H1 (cell line): ENCODE measurements around the gene THEMIS. TPM values are rescaled to one million over a fixed set of nuclear protein-coding genes. Genes with fewer than 3 reads are reported as not detected.

ENCODE experiments used
- CTCF ChIA-PET: fragments of 300-600 bp; sonication (Branson Sonifier 250); formaldehyde crosslinking; loops from one replicate; lab custom pipeline; 2021; ENCODE audit not compliant: partially characterized antibody; lab: Charles Lee
- POLR2A ChIA-PET: fragments of 300-600 bp; sonication (Branson Sonifier 250); formaldehyde crosslinking; loops from one replicate; lab custom pipeline; 2021; ENCODE audit warnings: inconsistent platforms; ENCODE audit not compliant: partially characterized antibody; lab: Charles Lee
- DNase-seq, 2 experiments: peaks; one replicate each; pipeline versions ENCODE4 v3.0.0 to v3.0.0-alpha.2; 2010 to 2022; ENCODE audit warnings: low spot score in 2 of 2, low read depth in 1 of 2, mixed read lengths in 1 of 2
- FAIRE-seq: peaks from 2 replicates; lab custom pipeline; 2011; peaks lifted over from hg19 to GRCh38; lab: Jason Lieb, UNC
- H2AFZ ChIP-seq: 2 replicates; pipeline ENCODE4 v1.8.1; 2012; ENCODE audit warnings: low read length, inconsistent platforms
- H2AK5ac ChIP-seq: 2 replicates; pipeline ENCODE4 v1.6.1; 2013; ENCODE audit warnings: low read depth, low read length
- H2BK120ac ChIP-seq: replicated peaks from 2 replicates; pipeline ENCODE3; 2013; ENCODE audit warnings: low read depth, low read length, inconsistent platforms
- H2BK12ac ChIP-seq: 2 replicates; pipeline ENCODE4 v1.6.1; 2013; ENCODE audit warnings: low read depth, low read length
- H2BK15ac ChIP-seq: 2 replicates; pipeline ENCODE4 v1.6.1; 2013; ENCODE audit warnings: low read length
- H2BK20ac ChIP-seq: 2 replicates; pipeline ENCODE4 v1.6.1; 2013; ENCODE audit warnings: low read length
- H2BK5ac ChIP-seq: 2 replicates; pipeline ENCODE4 v1.6.1; 2013; ENCODE audit warnings: low read depth, low read length
- H3K14ac ChIP-seq: 2 replicates; pipeline ENCODE4 v1.6.1; 2013; ENCODE audit warnings: inconsistent platforms; ENCODE audit not compliant: insufficient read length
- H3K18ac ChIP-seq: 2 replicates; pipeline ENCODE4 v1.6.1; 2013; ENCODE audit warnings: low read length; ENCODE audit errors: extremely low read depth
- H3K23ac ChIP-seq: 2 replicates; pipeline ENCODE4 v1.6.1; 2013; ENCODE audit warnings: inconsistent platforms; ENCODE audit not compliant: insufficient read length
- H3K23me2 ChIP-seq: 2 replicates; pipeline ENCODE4 v1.6.1; 2013; ENCODE audit warnings: low read depth, low read length
- H3K27ac ChIP-seq: 2 replicates; pipeline ENCODE4 v1.6.1; 2011; ENCODE audit warnings: low read depth, low read length, inconsistent platforms
- H3K27me3 ChIP-seq, 4 experiments: replicated peaks in 1 of 4; 1 replicate in 1 of 4; 2 replicates in 3 of 4; pipeline versions ENCODE4 v1.6.1 to v1.8.1; 2011 to 2013; ENCODE audit warnings: low read length in 3 of 4, mild to moderate bottlenecking in 3 of 4, inconsistent platforms in 2 of 4, mixed read lengths in 2 of 4, moderate library complexity in 1 of 4; ENCODE audit not compliant: control insufficient read depth in 3 of 4, insufficient read depth in 3 of 4; ENCODE audit errors: extremely low read depth in 1 of 4
- H3K36me3 ChIP-seq, 4 experiments: 2 replicates each; pipeline versions ENCODE4 v1.6.1 to v1.8.1; 2011 to 2013; ENCODE audit warnings: mild to moderate bottlenecking in 4 of 4, low read length in 3 of 4, moderate library complexity in 2 of 4, control low read depth in 1 of 4, inconsistent platforms in 1 of 4; ENCODE audit not compliant: insufficient read depth in 4 of 4, control insufficient read depth in 2 of 4
- H3K4ac ChIP-seq: replicated peaks from 2 replicates; pipeline ENCODE3; 2013; ENCODE audit warnings: low read length, low read depth, mixed read lengths, inconsistent platforms; ENCODE audit not compliant: insufficient read length
- H3K4me1 ChIP-seq, 4 experiments: replicated peaks in 1 of 4; 1 replicate in 1 of 4; 2 replicates in 3 of 4; pipeline versions ENCODE4 v1.6.1 to v1.8.1; 2011 to 2013; ENCODE audit warnings: low read length in 3 of 4, inconsistent platforms in 2 of 4, mixed read lengths in 1 of 4; ENCODE audit not compliant: insufficient read depth in 4 of 4, control insufficient read depth in 3 of 4
- H3K4me2 ChIP-seq, 2 experiments: 2 replicates each; pipeline versions ENCODE4 v1.6.1 to v1.8.1; 2011 to 2013; ENCODE audit warnings: low read depth in 2 of 2, low read length in 2 of 2, control low read depth in 1 of 2, inconsistent platforms in 1 of 2, mild to moderate bottlenecking in 1 of 2; ENCODE audit not compliant: insufficient read depth in 1 of 2
- H3K4me3 ChIP-seq, 4 experiments: fragments of 200-600, 300-600 bp in 1 of 4; sonication (generic), shearing (Covaris generic), sonication (Bioruptor Twin) in 1 of 4; 2 replicates each; pipeline versions ENCODE4 v1.5.1 to v1.8.1; 2011 to 2016; ENCODE audit warnings: low read length in 4 of 4, low read depth in 3 of 4, control low read depth in 2 of 4, inconsistent platforms in 2 of 4, mild to moderate bottlenecking in 2 of 4, mixed read lengths in 1 of 4, moderate library complexity in 1 of 4; ENCODE audit not compliant: insufficient read depth in 2 of 4; ENCODE audit errors: extremely low read depth in 1 of 4
- H3K56ac ChIP-seq: replicated peaks from 2 replicates; pipeline ENCODE3; 2013; ENCODE audit warnings: low read depth, mild to moderate bottlenecking, mixed read lengths, low read length, inconsistent platforms; ENCODE audit not compliant: insufficient read length
- H3K79me1 ChIP-seq: 2 replicates; pipeline ENCODE4 v1.6.1; 2013; ENCODE audit warnings: low read depth, low read length, control low read depth
- H3K79me2 ChIP-seq, 2 experiments: 2 replicates each; pipeline versions ENCODE4 v1.6.1 to v1.8.1; 2012 to 2013; ENCODE audit warnings: low read length in 2 of 2, mild to moderate bottlenecking in 2 of 2, inconsistent platforms in 1 of 2; ENCODE audit not compliant: insufficient read depth in 2 of 2, control insufficient read depth in 1 of 2
- H3K9ac ChIP-seq, 4 experiments: replicated peaks in 1 of 4; 1 replicate in 1 of 4; 2 replicates in 3 of 4; pipeline versions ENCODE4 v1.6.1 to v1.8.1; 2011 to 2013; ENCODE audit warnings: low read depth in 3 of 4, low read length in 3 of 4, control low read depth in 2 of 4, mild to moderate bottlenecking in 2 of 4, moderate library complexity in 2 of 4, inconsistent platforms in 1 of 4; ENCODE audit errors: extremely low read depth in 1 of 4
- H3K9me3 ChIP-seq, 2 experiments: 2 replicates each; pipeline versions ENCODE4 v1.6.1 to v1.8.1; 2012 to 2013; ENCODE audit warnings: mild to moderate bottlenecking in 2 of 2, moderate library complexity in 2 of 2, control low read depth in 1 of 2, inconsistent platforms in 1 of 2, low read depth in 1 of 2, low read length in 1 of 2, mixed read lengths in 1 of 2; ENCODE audit not compliant: insufficient read depth in 2 of 2
- H4K20me1 ChIP-seq, 2 experiments: replicated peaks in 1 of 2; 2 replicates each; pipeline versions ENCODE3 to v1.8.1; 2011 to 2013; ENCODE audit warnings: inconsistent platforms in 2 of 2, low read length in 2 of 2, mild to moderate bottlenecking in 1 of 2; ENCODE audit not compliant: insufficient read depth in 2 of 2, control insufficient read depth in 1 of 2
- H4K5ac ChIP-seq: 2 replicates; pipeline ENCODE4 v1.6.1; 2013; ENCODE audit warnings: low read length, low read depth, mixed read lengths, inconsistent platforms; ENCODE audit not compliant: insufficient read length
- H4K8ac ChIP-seq: 2 replicates; pipeline ENCODE4 v1.8.0; 2013; ENCODE audit warnings: mild to moderate bottlenecking, moderate library complexity, low read length, inconsistent platforms; ENCODE audit not compliant: insufficient read depth; ENCODE audit errors: extremely low read depth
- H4K91ac ChIP-seq: replicated peaks from 2 replicates; pipeline ENCODE3; 2013; ENCODE audit warnings: low read length, mixed read lengths, inconsistent platforms; ENCODE audit not compliant: insufficient read length
- EZH2 ChIP-seq: fragments of 200-600 bp; sonication (generic); IDR thresholded peaks from 2 replicates; pipeline ENCODE4 v1.7.1; 2012; ENCODE audit warnings: low read depth, mild to moderate bottlenecking, moderate library complexity, low read length, inconsistent platforms; ENCODE audit not compliant: severe bottlenecking
- RAD21 ChIP-seq, 2 experiments: IDR thresholded peaks in 1 of 2; conservative IDR thresholded peaks in 1 of 2; 2 replicates each; pipeline ENCODE4 v1.6.1; 2011; ENCODE audit warnings: low read depth in 2 of 2, low read length in 2 of 2, improper control_type of control experiment in 1 of 2, inconsistent platforms in 1 of 2, mild to moderate bottlenecking in 1 of 2, moderate library complexity in 1 of 2
- WGBS, 2 experiments: shearing (Covaris generic) in 1 of 2; methylation state at CpG; one replicate each; pipeline versions ENCODE4 v1.1.6 to v1.1.7; 2013 to 2015; ENCODE audit warnings: low lambda C conversion rate in 2 of 2, mixed read lengths in 2 of 2, inconsistent platforms in 1 of 2, low coverage in 1 of 2, missing lambda C conversion rate in 1 of 2; ENCODE audit not compliant: insufficient replicate concordance in 2 of 2, insufficient coverage in 1 of 2, insufficient read length in 1 of 2; ENCODE audit errors: extremely low coverage in 1 of 2, missing lambda C conversion rate in 1 of 2; 5-methylcytosine and 5-hydroxymethylcytosine counted together
- polyA plus RNA-seq, 7 experiments: library from polyadenylated mRNA; depleted of rRNA in 3 of 7; stranded (reverse) in 5 of 7; unstranded in 2 of 7; fragments of >200 nt in 5 of 7; fragments of 200-250 nt in 2 of 7; gene quantifications; 1 replicate in 5 of 7; 2 replicates in 1 of 7; 4 replicates in 1 of 7; pipeline versions ENCODE4 v1.2.1 to v1.2.3, GENCODE V29; 2011 to 2013; ENCODE audit warnings: missing spikeins in 2 of 7, mixed read lengths in 2 of 7
- total RNA-seq: library from RNA; stranded (reverse); fragmentation: NEBNext Ultra II Directional; extraction: Animal tissue kit (Norgen Biotek cat#: 25700); gene quantifications from 2 replicates; pipeline ENCODE4 v1.2.1, GENCODE V29; 2021

THEMIS gene
- total and polyA plus RNA-seq, 2 of the 8 experiments (the other 6 are each of a cell fraction or from before 2014, with no cell fraction given): not detected

DNA sequence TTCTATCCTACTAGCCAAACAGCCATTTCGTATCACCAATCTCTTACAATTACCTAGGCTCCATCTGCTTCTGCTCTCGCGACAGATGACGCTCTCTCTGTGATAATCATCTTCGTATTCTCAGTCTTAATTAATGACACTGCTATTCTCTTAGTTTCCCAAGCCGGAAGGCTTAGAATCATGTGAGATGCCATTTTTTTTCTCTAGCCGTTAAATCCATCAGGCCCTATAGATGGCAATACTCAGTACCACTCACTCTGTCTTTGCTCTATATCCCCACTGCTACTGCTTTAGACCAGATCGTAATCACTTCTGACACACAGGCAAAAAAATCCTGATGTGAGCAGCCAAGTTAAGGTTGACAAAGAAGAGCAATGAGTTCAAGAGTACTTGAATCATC, 2.1 kb upstream of the THEMIS start:
- Histone ChIP-seq H3K23ac (no peak overlapping the region), H3K56ac (no peak overlapping the region), H3K4ac (no peak overlapping the region), H3K4me3 (no peak overlapping the region), H3K79me2 (no peaks in the 10 kb centered on the region), H3K14ac (no peak overlapping the region), H2BK12ac (no peak overlapping the region), H4K5ac (no peak overlapping the region), H2BK15ac (no peak overlapping the region), H3K36me3 (no peaks in the 10 kb centered on the region), H3K27me3 (no peaks in the 10 kb centered on the region), H3K27ac (no peak overlapping the region), H3K4me1 (peaks cover 0 to 3% (median 0%) of the 10 kb centered on the region in 4 experiments; a peak in 1 of 7 replicates), H3K18ac (no peak overlapping the region), H2AK5ac (no peak overlapping the region), H2BK120ac (no peak overlapping the region), H3K9me3 (no peaks in the 10 kb centered on the region), H4K91ac (no peak overlapping the region), H2AFZ (no peak overlapping the region), H3K79me1 (no peaks in the 10 kb centered on the region), H2BK20ac (no peak overlapping the region), H4K20me1 (no peaks in the 10 kb centered on the region), H3K9ac (no peak overlapping the region), H3K23me2 (no peaks in the 10 kb centered on the region), H2BK5ac (no peak overlapping the region), H4K8ac (no peak overlapping the region), H3K4me2 (no peak overlapping the region)
- ChIA-PET CTCF (interaction anchor here (0.5 to 0.6 kb wide), 2 partner anchors 56 to 1664 kb away, joined by 3 to 4 read pairs; no protein-coding TSS in a partner anchor), POLR2A (no interaction called here)
- DNase-seq: no peak
- TF ChIP-seq EZH2: no peak
- TF ChIP-seq RAD21 (IDR thresholded peaks at IDR 0.05 in 1 of 2, conservative IDR thresholded peaks at IDR 0.05 in 1 of 2; ENCODE audit: low read depth in 2 of 2, low read length in 2 of 2): 0 out of 4 replicates have a peak, but pooled peaks of 1 of the 2 experiments have one; percentile 3
- FAIRE-seq: no peak
- WGBS, 2 experiments: 91% methylated on average over 8 of the region's 8 CpGs; no CpG with 5 or more reads in 1 of the 2 experiments
